SK-N-SH (cell line): Measurements from ENCODE around the gene SMARCD1. TPM values are rescaled to one million over a fixed set of nuclear protein-coding genes. Genes with fewer than 3 reads are reported as not detected.

ENCODE experiments used
- CTCF ChIA-PET: fragments of 300-600, 350-600 bp; formaldehyde crosslinking; extraction: SDS; loops from one replicate; lab custom pipeline; 2021; lab: Yijun Ruan, JAX
- POLR2A ChIA-PET: fragments of 350-600 bp; sonication (Branson Sonifier 250); formaldehyde crosslinking; extraction: SDS; loops from one replicate; lab custom pipeline; 2020; ENCODE audit warnings: antibody characterized with exemption, inconsistent platforms; lab: Yijun Ruan, JAX
- DNase-seq: peaks from one replicate; pipeline ENCODE4 v3.0.0; 2012
- H2AFZ ChIP-seq: fragments of 200-600 bp; sonication (generic); 2 replicates; pipeline ENCODE4 v1.8.1; 2016; ENCODE audit warnings: antibody characterized with exemption, mild to moderate bottlenecking, low read depth
- H3F3A ChIP-seq: fragments of 200-600 bp; sonication (generic); replicated peaks from 2 replicates; pipeline ENCODE3; 2016; ENCODE audit warnings: antibody characterized with exemption, mild to moderate bottlenecking; ENCODE audit not compliant: insufficient read depth
- H3K27ac ChIP-seq, 2 experiments: fragments of 200-500 bp in 1 of 2; fragments of 200-600 bp in 1 of 2; sonication (Bioruptor generic) in 1 of 2; sonication (generic), shearing (Covaris generic) in 1 of 2; 2 replicates each; pipeline versions ENCODE4 v1.5.1 to v1.6.1; 2014 to 2016; ENCODE audit warnings: low read depth in 2 of 2, inconsistent platforms in 1 of 2, low read length in 1 of 2, mild to moderate bottlenecking in 1 of 2, mixed read lengths in 1 of 2
- H3K27me3 ChIP-seq: fragments of 200-600 bp; sonication (generic), shearing (Covaris generic); 2 replicates; pipeline ENCODE4 v1.6.1; 2016; ENCODE audit warnings: mixed run types; ENCODE audit not compliant: insufficient read depth
- H3K36me3 ChIP-seq, 2 experiments: fragments of 200-500 bp in 1 of 2; fragments of 200-600 bp in 1 of 2; sonication (Bioruptor generic) in 1 of 2; sonication (generic) in 1 of 2; replicated peaks in 1 of 2; 2 replicates each; pipeline versions ENCODE3 to v1.5.1; 2014 to 2016; ENCODE audit warnings: low read length in 1 of 2, mild to moderate bottlenecking in 1 of 2; ENCODE audit not compliant: insufficient read depth in 2 of 2, control insufficient read depth in 1 of 2
- H3K4me1 ChIP-seq, 2 experiments: fragments of 200-500 bp in 1 of 2; fragments of 200-600 bp in 1 of 2; sonication (Bioruptor generic) in 1 of 2; sonication (generic), shearing (Covaris generic) in 1 of 2; 2 replicates each; pipeline versions ENCODE4 v1.5.1 to v1.6.1; 2014 to 2016; ENCODE audit warnings: low read depth in 1 of 2, low read length in 1 of 2, mixed run types in 1 of 2; ENCODE audit not compliant: insufficient read depth in 2 of 2, control insufficient read depth in 1 of 2
- H3K4me2 ChIP-seq: fragments of 200-600 bp; sonication (generic), shearing (Covaris generic); 2 replicates; pipeline ENCODE4 v1.6.1; 2017; ENCODE audit warnings: mixed run types
- H3K4me3 ChIP-seq, 2 experiments: fragments of 200-500 bp in 1 of 2; fragments of 200-600 bp in 1 of 2; sonication (Bioruptor generic) in 1 of 2; sonication (generic), shearing (Covaris generic) in 1 of 2; 2 replicates each; pipeline versions ENCODE4 v1.5.1 to v1.8.1; 2014 to 2016; ENCODE audit warnings: low read depth in 2 of 2, inconsistent platforms in 1 of 2, low read length in 1 of 2, mild to moderate bottlenecking in 1 of 2, mixed read lengths in 1 of 2, moderate library complexity in 1 of 2
- H3K79me2 ChIP-seq: fragments of 200-600 bp; sonication (generic); 2 replicates; pipeline ENCODE4 v1.8.1; 2017; ENCODE audit warnings: mild to moderate bottlenecking; ENCODE audit not compliant: insufficient read depth
- H3K9ac ChIP-seq: fragments of 200-600 bp; sonication (generic); 2 replicates; pipeline ENCODE4 v1.6.1; 2017; ENCODE audit warnings: mixed run types
- H3K9me2 ChIP-seq: fragments of 200-600 bp; sonication (generic); 2 replicates; pipeline ENCODE4 v1.6.1; 2017; ENCODE audit warnings: mixed run types
- H3K9me3 ChIP-seq: fragments of 200-600 bp; sonication (generic); 2 replicates; pipeline ENCODE4 v1.6.1; 2017; ENCODE audit warnings: mixed run types, mild to moderate bottlenecking, moderate library complexity
- H4K20me1 ChIP-seq: fragments of 200-600 bp; sonication (generic); 2 replicates; pipeline ENCODE4 v1.6.1; 2017; ENCODE audit warnings: mild to moderate bottlenecking, mixed run types; ENCODE audit not compliant: insufficient read depth
- CHD2 ChIP-seq: fragments of 150-350 bp; IDR thresholded peaks from 2 replicates; pipeline ENCODE4 v1.6.1; 2018; ENCODE audit warnings: low read length; ENCODE audit not compliant: partially characterized antibody
- CTCF ChIP-seq: fragments of 200-600 bp; sonication (generic); IDR thresholded peaks from 2 replicates; pipeline ENCODE4 v1.6.1; 2017; ENCODE audit warnings: antibody characterized with exemption, mild to moderate bottlenecking, moderate library complexity
- EP300 ChIP-seq, 2 experiments: IDR thresholded peaks; 2 replicates each; pipeline versions ENCODE4 v1.4.0 to v1.6.1; 2012; ENCODE audit warnings: borderline replicate concordance in 1 of 2, low read depth in 1 of 2, low read length in 1 of 2
- EZH2phosphoT487 ChIP-seq: fragments of 200-600 bp; sonication (generic); IDR thresholded peaks from 2 replicates; pipeline ENCODE4 v1.6.1; 2017; ENCODE audit warnings: low read depth, mixed run types, mild to moderate bottlenecking, antibody characterized with exemption, moderate library complexity, borderline replicate concordance
- FOSL2 ChIP-seq: IDR thresholded peaks from 2 replicates; pipeline ENCODE4 v1.4.0; 2012; ENCODE audit warnings: low read depth, mild to moderate bottlenecking, moderate library complexity, borderline replicate concordance
- GABPA ChIP-seq: IDR thresholded peaks from 2 replicates; pipeline ENCODE4 v1.4.0; 2012; ENCODE audit warnings: low read depth, mild to moderate bottlenecking
- IRF3 ChIP-seq: fragments of 150-350 bp; IDR thresholded peaks from 2 replicates; pipeline ENCODE4 v1.6.1; 2016; ENCODE audit warnings: mild to moderate bottlenecking, low read depth, low read length
- MEF2A ChIP-seq: IDR thresholded peaks from 2 replicates; pipeline ENCODE4 v1.4.0; 2012; ENCODE audit warnings: low read depth, borderline replicate concordance
- NRF1 ChIP-seq: IDR thresholded peaks from 2 replicates; pipeline ENCODE4 v1.6.1; 2012; ENCODE audit warnings: low read depth, mild to moderate bottlenecking, low read length
- REST ChIP-seq: IDR thresholded peaks from 2 replicates; pipeline ENCODE4 v1.6.1; 2012; ENCODE audit warnings: mild to moderate bottlenecking, low read depth, low read length, moderate library complexity
- RFX5 ChIP-seq: IDR thresholded peaks from 2 replicates; pipeline ENCODE4 v1.6.1; 2012; ENCODE audit warnings: mild to moderate bottlenecking, improper control_type of control experiment, low read length
- SMC3 ChIP-seq: IDR thresholded peaks from 2 replicates; pipeline ENCODE4 v1.6.1; 2012; ENCODE audit warnings: low read depth, low read length, improper control_type of control experiment
- TAF1 ChIP-seq: IDR thresholded peaks from 2 replicates; pipeline ENCODE4 v1.6.1; 2012; ENCODE audit warnings: low read depth, mild to moderate bottlenecking, low read length, moderate library complexity, borderline replicate concordance
- TCF12 ChIP-seq: IDR thresholded peaks from 2 replicates; pipeline ENCODE4 v1.4.0; 2012
- USF1 ChIP-seq: IDR thresholded peaks from 2 replicates; pipeline ENCODE4 v1.4.0; 2012; ENCODE audit warnings: low read depth, borderline replicate concordance
- WGBS: methylation state at CpG from one replicate; pipeline ENCODE4 v1.1.6; 2017; ENCODE audit warnings: low lambda C conversion rate; 5-methylcytosine and 5-hydroxymethylcytosine counted together
- polyA plus RNA-seq, 3 experiments: library from polyadenylated mRNA; depleted of rRNA; stranded (reverse); fragments of >200 nt; gene quantifications; 2 replicates each; pipeline ENCODE4 v1.2.3, GENCODE V29; 2012

Gene SMARCD1
- polyA plus RNA-seq, 1 of the 3 experiments (the other 2 are of a cell fraction), result 58.5 TPM

- TF ChIP-seq REST, result no peak
- no peak for TF ChIP-seq EZH2phosphoT487
- no peak for TF ChIP-seq EP300 (IDR thresholded peaks at IDR 0.05; ENCODE audit: borderline replicate concordance in 1 of 2, low read depth in 1 of 2, low read length in 1 of 2)
- no peak for TF ChIP-seq USF1
- no peak for TF ChIP-seq GABPA
- no peak for TF ChIP-seq CHD2
- no peak for TF ChIP-seq FOSL2
- TF ChIP-seq IRF3, result no peak
- TF ChIP-seq RFX5, result no peak
- no peak for TF ChIP-seq SMC3
- TF ChIP-seq, all 33 proteins: peak for 0
These were observed 42.4 kb downstream of the SMARCD1 start (continued) for GRCh38 chr12:50127546-50127945.

GRCh38 chr12:50129290-50129689 is 44.1 kb downstream of the SMARCD1 start:
- Histone ChIP-seq H3K4me3 (no peak overlapping the region), H2AFZ (no peak overlapping the region), H3K79me2 (peaks cover 26% of the 10 kb centered on the region), H3K9me2 (no peaks in the 10 kb centered on the region), H3F3A (peaks cover 23% of the 10 kb centered on the region), H3K9ac (no peak overlapping the region), H3K4me2 (no peak overlapping the region), H3K9me3 (no peaks in the 10 kb centered on the region), H3K27me3 (no peaks in the 10 kb centered on the region), H3K36me3 (peaks cover 36 to 58% of the 10 kb centered on the region in 2 experiments), H4K20me1 (no peaks in the 10 kb centered on the region), H3K27ac (peak overlapping the region; percentile 20 to 39; a peak in 2 of 4 replicates), H3K4me1 (peaks cover 3 to 5% of the 10 kb centered on the region in 2 experiments; a peak in 2 of 4 replicates)
- no peak for DNase-seq
- WGBS, result 97% methylated on average over 4 of the region's 4 CpGs
- CTCF ChIA-PET, result interaction anchor here (0.6 to 10.9 kb wide), 11 partner anchors 10 to 185 kb away, joined by 3 to 84 read pairs (median 5); partner anchors contain the start of gene COX14
- POLR2A ChIA-PET, result interaction anchor here (0.7 to 1.6 kb wide), 3 partner anchors 16 to 57 kb away, joined by 3 to 5 read pairs (median 4); partner anchors contain the start of gene COX14
- TF ChIP-seq CTCF, result no peak
- no peak for TF ChIP-seq MEF2A
- no peak for TF ChIP-seq NRF1
- no peak for TF ChIP-seq EZH2phosphoT487
- no peak for TF ChIP-seq TCF12
- TF ChIP-seq TAF1, result no peak
